Uterus (tissue), 4 donors: ENCODE data around the gene EPHA6. TPM values are rescaled to one million over a fixed set of nuclear protein-coding genes. Genes with fewer than 3 reads are reported as not detected.

Source experiments
- DNase-seq, 2 donors: peaks; one replicate each; pipeline ENCODE4 v3.0.0-alpha.2; 2019 to 2020
- H3K27ac ChIP-seq, 2 donors: fragments of 200-600 bp; sonication (generic); 1 replicate in 1 of 2; 2 replicates in 1 of 2; pipeline ENCODE4 v1.5.1; 2016 to 2018
- H3K27me3 ChIP-seq, 2 donors: fragments of 200-600 bp; sonication (generic); one replicate each; pipeline ENCODE4 v1.5.1; 2018 to 2019; ENCODE audit warnings: control low read depth in 1 of 2
- H3K36me3 ChIP-seq, 2 donors: fragments of 200-600 bp; sonication (generic); one replicate each; pipeline ENCODE4 v1.5.1; 2019; ENCODE audit warnings: control low read depth in 1 of 2
- H3K4me1 ChIP-seq, 2 donors: fragments of 200-600 bp; sonication (generic); one replicate each; pipeline ENCODE4 v1.5.1; 2018 to 2019; ENCODE audit warnings: control low read depth in 1 of 2
- H3K4me3 ChIP-seq, 2 donors: fragments of 200-600 bp; sonication (generic); 1 replicate in 1 of 2; 2 replicates in 1 of 2; pipeline ENCODE4 v1.5.1; 2018 to 2019; ENCODE audit warnings: mild to moderate bottlenecking in 1 of 2
- H3K9me3 ChIP-seq, 2 donors: fragments of 200-600 bp; sonication (generic); one replicate each; pipeline ENCODE4 v1.5.1; 2019; ENCODE audit warnings: control low read depth in 1 of 2
- CTCF ChIP-seq, 4 experiments: fragments of 200-600 bp in 2 of 4; fragments of 450-650 bp in 2 of 4; sonication (generic) in 2 of 4; IDR thresholded peaks; one replicate each; pipeline ENCODE4 v1.5.1; 2016 to 2019; ENCODE audit warnings: antibody characterized with exemption in 4 of 4, mild to moderate bottlenecking in 2 of 4, moderate library complexity in 1 of 4
- POLR2A ChIP-seq, 2 donors: fragments of 450-650 bp; IDR thresholded peaks; one replicate each; pipeline ENCODE4 v1.6.1; 2016; ENCODE audit warnings: antibody characterized with exemption in 2 of 2, mild to moderate bottlenecking in 1 of 2, moderate library complexity in 1 of 2
- intact Hi-C: fragments of 100-400 bp; cut with DNase I; formaldehyde crosslinking; loops from one replicate; pipeline ENCODE4 v1.15.1; 2023; ENCODE audit warnings: low total_unique reads
- total RNA-seq, 4 donors: library from RNA; depleted of rRNA in 3 of 4; stranded (reverse); fragments of >200 nt in 3 of 4; gene quantifications; one replicate each; pipeline versions ENCODE4 v1.1.0 to v1.2.4, GENCODE V29; 2014 to 2023
- donor health status: DM: yes; HTN: yes; CAD: no.

EPHA6 gene
- total RNA-seq, 4 donors from 2014 or later, result 0.29 to 7.3 (median 2.5) TPM

- H3K27ac ChIP-seq, result no peak overlapping the region
- H3K36me3 ChIP-seq, result no peaks in the 10 kb centered on the region
- no peak overlapping the region for H3K4me3 ChIP-seq
- no peak for DNase-seq
- H3K4me1 ChIP-seq, result no peaks in the 10 kb centered on the region
- TF ChIP-seq POLR2A (IDR thresholded peaks at IDR 0.05) (no peak), CTCF (IDR thresholded peaks at IDR 0.05) (no peak)
- H3K27me3 ChIP-seq, result no peaks in the 10 kb centered on the region
- intact Hi-C loops, result no loop called here
- no peaks in the 10 kb centered on the region for H3K9me3 ChIP-seq
These were observed 898.5 kb downstream of the EPHA6 start for GRCh38 chr3:97712919-97713318.

- DNase-seq, result no peak
- Histone ChIP-seq H3K4me1 (no peaks in the 10 kb centered on the region), H3K4me3 (no peak overlapping the region), H3K27ac (no peak overlapping the region), H3K27me3 (no peaks in the 10 kb centered on the region), H3K9me3 (no peaks in the 10 kb centered on the region), H3K36me3 (no peaks in the 10 kb centered on the region)
- intact Hi-C loops, result no loop called here
- TF ChIP-seq POLR2A (IDR thresholded peaks at IDR 0.05) (no peak), CTCF (IDR thresholded peaks at IDR 0.05) (no peak)
These were observed 899.2 kb downstream of the EPHA6 start for GRCh38 chr3:97713634-97714033.

- Histone ChIP-seq H3K27me3 (no peaks in the 10 kb centered on the region), H3K27ac (no peak overlapping the region), H3K36me3 (no peaks in the 10 kb centered on the region), H3K9me3 (no peaks in the 10 kb centered on the region), H3K4me1 (no peaks in the 10 kb centered on the region), H3K4me3 (no peak overlapping the region)
- intact Hi-C loops, result no loop called here
- peak; percentile 28 to 51 for DNase-seq
- TF ChIP-seq POLR2A (IDR thresholded peaks at IDR 0.05) (no peak), CTCF (IDR thresholded peaks at IDR 0.05) (peak; percentile 46 to 80 (median 62))
These were observed 904.9 kb downstream of the EPHA6 start for GRCh38 chr3:97719156-97719821.

GRCh38 chr3:97720417-97720816, 906.0 kb downstream of the EPHA6 start:
- intact Hi-C loops, result no loop called here
- TF ChIP-seq POLR2A (IDR thresholded peaks at IDR 0.05) (no peak), CTCF (IDR thresholded peaks at IDR 0.05) (no peak)
- Histone ChIP-seq H3K9me3 (no peaks in the 10 kb centered on the region), H3K4me3 (no peak overlapping the region), H3K36me3 (no peaks in the 10 kb centered on the region), H3K27me3 (no peaks in the 10 kb centered on the region), H3K4me1 (no peaks in the 10 kb centered on the region), H3K27ac (no peak overlapping the region)
- DNase-seq, result no peak

GRCh38 chr3:97721446-97721845, 907.1 kb downstream of the EPHA6 start:
- H3K27me3 ChIP-seq, result no peaks in the 10 kb centered on the region
- no peak overlapping the region for H3K27ac ChIP-seq
- no peaks in the 10 kb centered on the region for H3K4me1 ChIP-seq
- intact Hi-C loops, result no loop called here
- no peaks in the 10 kb centered on the region for H3K9me3 ChIP-seq
- no peaks in the 10 kb centered on the region for H3K36me3 ChIP-seq
- DNase-seq, result no peak
- H3K4me3 ChIP-seq, result no peak overlapping the region
- TF ChIP-seq POLR2A (IDR thresholded peaks at IDR 0.05) (no peak), CTCF (IDR thresholded peaks at IDR 0.05) (no peak)
